K562 (cell line): ENCODE measurements around the gene CLCA1. TPM values are rescaled to one million over a fixed set of nuclear protein-coding genes. Genes with fewer than 3 reads are reported as not detected.

Experiments
- ATAC-seq: fragments of 200-7000 bp; cut with Tn5 transposase; 3 replicates; pipeline ENCODE4 v1.9.1; 2020; ENCODE audit warnings: moderate library complexity
- BruUV-seq: library from RNA; stranded (reverse); fragments of 400-500 nt; replicated peaks from 2 replicates; lab custom pipeline; 2021; lab: Mats Ljungman, UMichigan
- CTCF ChIA-PET: fragments of 300-600 bp; formaldehyde crosslinking; extraction: SDS; loops from one replicate; lab custom pipeline; 2021; ENCODE audit warnings: low intra/inter-chr PET ratio; lab: Yijun Ruan, JAX
- POLR2A ChIA-PET: fragments of 300-600, 350-650 bp; sonication (Branson Sonifier 250); formaldehyde crosslinking; extraction: SDS; loops from one replicate; lab custom pipeline; 2021; ENCODE audit warnings: antibody characterized with exemption, inconsistent platforms; lab: Yijun Ruan, JAX
- DNase-seq, 4 experiments: peaks; one replicate each; pipeline versions ENCODE4 v3.0.0 to v3.0.0-alpha.2; 2011 to 2018; ENCODE audit warnings: low spot score in 3 of 4, mixed read lengths in 3 of 4; ENCODE audit errors: extremely low read depth in 1 of 4
- FAIRE-seq: peaks from 2 replicates; lab custom pipeline; 2011; peaks lifted over from hg19 to GRCh38; lab: Jason Lieb, UNC
- H2AFZ ChIP-seq: 2 replicates; pipeline ENCODE4 v1.6.0; 2011; ENCODE audit warnings: low read depth, low read length, control low read depth, inconsistent platforms
- H3K27ac ChIP-seq: fragments of 200-600 bp; 3 replicates; pipeline ENCODE4 v1.8.0; 2011; ENCODE audit warnings: low read depth, mild to moderate bottlenecking, control low read depth, inconsistent platforms, low read length, moderate library complexity, mixed read lengths; ENCODE audit errors: extremely low read depth
- H3K27me3 ChIP-seq, 2 experiments: fragments of 300-600 bp in 1 of 2; 2 replicates in 1 of 2; 3 replicates in 1 of 2; pipeline versions ENCODE4 v1.6.0 to v1.8.0; 2011; ENCODE audit warnings: inconsistent platforms in 2 of 2, low read length in 2 of 2, mild to moderate bottlenecking in 1 of 2, mixed read lengths in 1 of 2, moderate library complexity in 1 of 2; ENCODE audit not compliant: control insufficient read depth in 2 of 2, insufficient read depth in 2 of 2
- H3K36me3 ChIP-seq: fragments of 300-600 bp; 3 replicates; pipeline ENCODE4 v1.8.0; 2011; ENCODE audit warnings: mild to moderate bottlenecking, low read length, inconsistent platforms; ENCODE audit not compliant: control insufficient read depth, insufficient read depth
- H3K4me1 ChIP-seq, 2 experiments: fragments of 200-600 bp in 1 of 2; replicated peaks in 1 of 2; 2 replicates in 1 of 2; 3 replicates in 1 of 2; pipeline versions ENCODE4 v1.5.1 to v1.8.0; 2011; ENCODE audit warnings: inconsistent platforms in 2 of 2, low read length in 2 of 2, mild to moderate bottlenecking in 1 of 2, mixed read lengths in 1 of 2, moderate library complexity in 1 of 2; ENCODE audit not compliant: control insufficient read depth in 2 of 2, insufficient read depth in 2 of 2
- H3K4me2 ChIP-seq: 2 replicates; pipeline ENCODE4 v1.6.1; 2011; ENCODE audit warnings: low read length, control low read depth, inconsistent platforms, mixed read lengths; ENCODE audit not compliant: insufficient read depth
- H3K4me3 ChIP-seq: fragments of 200-600 bp; sonication (generic), shearing (Covaris generic); 2 replicates; pipeline ENCODE4 v1.5.1; 2016; ENCODE audit warnings: control low read depth, inconsistent platforms
- H3K79me2 ChIP-seq: fragments of 200-600 bp; 3 replicates; pipeline ENCODE4 v1.8.0; 2011; ENCODE audit warnings: low read length, inconsistent platforms; ENCODE audit not compliant: control insufficient read depth, insufficient read depth
- H3K9ac ChIP-seq, 2 experiments: 2 replicates each; pipeline versions ENCODE4 v1.6.0 to v1.6.1; 2011; ENCODE audit warnings: low read depth in 2 of 2, low read length in 2 of 2, control low read depth in 1 of 2, inconsistent platforms in 1 of 2, mild to moderate bottlenecking in 1 of 2, mixed read lengths in 1 of 2; ENCODE audit not compliant: insufficient read depth in 1 of 2
- H3K9me1 ChIP-seq: one replicate; pipeline ENCODE4 v1.6.0; 2011; ENCODE audit warnings: inconsistent platforms, mild to moderate bottlenecking, low read length, moderate library complexity; ENCODE audit not compliant: control insufficient read depth, insufficient read depth
- H3K9me3 ChIP-seq: replicated peaks from 2 replicates; pipeline ENCODE4 v1.5.1; 2011; ENCODE audit warnings: low read depth, low read length, inconsistent platforms; ENCODE audit not compliant: control insufficient read depth, insufficient read depth
- H4K20me1 ChIP-seq: replicated peaks from 2 replicates; pipeline ENCODE4 v1.6.1; 2011; ENCODE audit warnings: low read length, inconsistent platforms, mixed read lengths; ENCODE audit not compliant: control insufficient read depth, insufficient read depth
- ADNP ChIP-seq: fragments of 200-800 bp; sonication (Bioruptor generic); IDR thresholded peaks from 2 replicates; pipeline ENCODE4 v1.6.1; 2016; ENCODE audit warnings: missing genetic modification characterization, missing compliant biosample characterization
- BCOR ChIP-seq: fragments of 450-650 bp; IDR thresholded peaks from 2 replicates; pipeline ENCODE4 v1.6.1; 2016
- CBFB ChIP-seq: sonication (generic); formaldehyde crosslinking; IDR thresholded peaks from 2 replicates; pipeline ENCODE4 v1.4.0; 2020; ENCODE audit warnings: mild to moderate bottlenecking, missing genetic modification reagents
- DLX4 ChIP-seq: fragments of 250-450 bp; sonication (Bioruptor Pico); IDR thresholded peaks from 2 replicates; pipeline ENCODE4 v1.6.1; 2021; ENCODE audit warnings: mild to moderate bottlenecking
- E2F3 ChIP-seq: fragments of 250-450 bp; sonication (Bioruptor Pico); IDR thresholded peaks from 2 replicates; pipeline ENCODE4 v1.4.0; 2020; ENCODE audit warnings: mild to moderate bottlenecking
- GTF2E2 ChIP-seq: fragments of 200-800 bp; sonication (Bioruptor generic); IDR thresholded peaks from 2 replicates; pipeline ENCODE4 v1.6.1; 2016; ENCODE audit warnings: missing genetic modification characterization, missing compliant biosample characterization
- HEY1 ChIP-seq: fragments of 250-450 bp; sonication (Bioruptor Pico); IDR thresholded peaks from 2 replicates; pipeline ENCODE4 v1.5.0; 2020; ENCODE audit warnings: mild to moderate bottlenecking, moderate library complexity, borderline replicate concordance
- IRF2 ChIP-seq: sonication (generic); formaldehyde crosslinking; IDR thresholded peaks from 2 replicates; pipeline ENCODE4 v1.8.1; 2022; ENCODE audit warnings: mild to moderate bottlenecking, missing genetic modification reagents
- LARP7 ChIP-seq: fragments of 450-650 bp; IDR thresholded peaks from 2 replicates; pipeline ENCODE4 v1.6.1; 2016
- NFYB ChIP-seq: IDR thresholded peaks from 2 replicates; pipeline ENCODE4 v1.6.1; 2011; ENCODE audit warnings: mild to moderate bottlenecking, moderate library complexity; ENCODE audit not compliant: insufficient read length; ENCODE audit errors: extremely low read depth
- PHTF2 ChIP-seq: fragments of 250-450 bp; sonication (Bioruptor Pico); IDR thresholded peaks from 2 replicates; pipeline ENCODE4 v1.5.0; 2021; ENCODE audit warnings: mild to moderate bottlenecking
- PREB ChIP-seq: sonication (generic); formaldehyde crosslinking; IDR thresholded peaks from 2 replicates; pipeline ENCODE4 v1.8.1; 2023; ENCODE audit warnings: mild to moderate bottlenecking, missing genetic modification reagents
- SIRT6 ChIP-seq: IDR thresholded peaks from one replicate; pipeline ENCODE4 v1.6.1; 2012; ENCODE audit warnings: low read depth, mild to moderate bottlenecking, control low read depth, inconsistent platforms, low read length, moderate library complexity
- ZKSCAN1 ChIP-seq: fragments of 150-350 bp; IDR thresholded peaks from 2 replicates; pipeline ENCODE4 v1.6.1; 2016; ENCODE audit warnings: low read depth, low read length
- ZSCAN29 ChIP-seq: fragments of 450-650 bp; IDR thresholded peaks from 2 replicates; pipeline ENCODE4 v1.6.1; 2017
- WGBS: fragments of 100-300 bp; shearing (Covaris generic); methylation state at CpG from one replicate; pipeline ENCODE4 v1.1.6; 2016; ENCODE audit warnings: low coverage, mixed read lengths; ENCODE audit not compliant: insufficient coverage; ENCODE audit errors: missing lambda C conversion rate; 5-methylcytosine and 5-hydroxymethylcytosine counted together
- in situ Hi-C: fragments of 300-500 bp; cut with MboI; formaldehyde crosslinking; loops from 4 replicates; pipeline ENCODE4 v1.15.0; 2018; ENCODE audit warnings: inconsistent platforms, mixed read lengths
- intact Hi-C: fragments of 100-400 bp; cut with micrococcal nuclease; formaldehyde crosslinking; loops from 2 replicates; pipeline ENCODE4 v1.14.2; 2022
- polyA plus RNA-seq, 8 experiments: library from polyadenylated mRNA; depleted of rRNA in 4 of 8; stranded (reverse) in 5 of 8; unstranded in 3 of 8; fragments of >200 nt; fragmentation: Nextera tagmentation in 2 of 8; fragmentation: Illumina TruSeq in 1 of 8; extraction: Ambion mirVana in 2 of 8; extraction: Trizol in 1 of 8; gene quantifications; 2 replicates each; pipeline versions ENCODE4 v1.2.1 to v1.2.3, GENCODE V29; 2011 to 2014; ENCODE audit warnings: inconsistent platforms in 1 of 8, missing spikeins in 1 of 8
- total RNA-seq, 7 experiments: library from RNA; depleted of rRNA in 6 of 7; stranded (reverse); fragments of >200 nt in 6 of 7; fragmentation: Illumina TruSeq in 2 of 7; extraction: Trizol in 2 of 7; gene quantifications; 2 replicates each; pipeline versions ENCODE4 v1.2.1 to v1.2.3, GENCODE V29; 2011 to 2021; ENCODE audit warnings: low replicate concordance in 1 of 7

Gene CLCA1
- total and polyA plus RNA-seq, 9 of the 15 experiments (the other 6 are each of a cell fraction or from before 2014, with no cell fraction given), result 0.03 to 0.08 (median 0.04) TPM; not detected in 6

- Histone ChIP-seq H3K9me3 (no peaks in the 10 kb centered on the region), H3K36me3 (no peaks in the 10 kb centered on the region), H3K4me1 (no peaks in the 10 kb centered on the region), H3K79me2 (no peaks in the 10 kb centered on the region), H2AFZ (no peak overlapping the region), H3K9me1 (no peaks in the 10 kb centered on the region), H3K4me3 (no peak overlapping the region), H3K4me2 (no peak overlapping the region), H3K9ac (no peak overlapping the region), H3K27me3 (peaks cover 6 to 15% of the 10 kb centered on the region in 2 experiments; a peak in 4 of 5 replicates), H4K20me1 (no peaks in the 10 kb centered on the region), H3K27ac (no peak overlapping the region)
- 5% methylated on average over 2 of the region's 2 CpGs for WGBS
- FAIRE-seq (no peak), ATAC-seq (no peak), DNase-seq (no peak)
- ChIA-PET POLR2A (interaction anchor here (0.7 to 1.2 kb wide), 3 partner anchors 48 to 583 kb away, joined by 3 read pairs; no protein-coding TSS in a partner anchor), CTCF (interaction anchor here (1.1 kb wide), 1 partner anchor 12 kb away, joined by 3 read pairs; no protein-coding TSS in a partner anchor)
- BruUV-seq, result no TSS peak
- TF ChIP-seq SIRT6 (no peak), LARP7 (no peak)
- in situ Hi-C loops (no loop called here), intact Hi-C loops (no loop called here)
Observed at GRCh38 chr1:86489242-86489878, 20.6 kb downstream of the CLCA1 start.

GRCh38 chr1:86491171-86491950 is 22.6 kb downstream of the CLCA1 start:
- Histone ChIP-seq H3K79me2 (no peaks in the 10 kb centered on the region), H2AFZ (no peak overlapping the region), H3K9ac (no peak overlapping the region), H3K4me3 (no peak overlapping the region), H3K27me3 (peaks cover 6 to 15% of the 10 kb centered on the region in 2 experiments; a peak in 4 of 5 replicates), H3K4me2 (no peak overlapping the region), H3K9me1 (no peaks in the 10 kb centered on the region), H4K20me1 (no peaks in the 10 kb centered on the region), H3K9me3 (no peaks in the 10 kb centered on the region), H3K4me1 (no peaks in the 10 kb centered on the region), H3K36me3 (no peaks in the 10 kb centered on the region), H3K27ac (no peak overlapping the region)
- DNase-seq (no peak), FAIRE-seq (no peak), ATAC-seq (no peak)
- no TSS peak for BruUV-seq
- POLR2A ChIA-PET, result no interaction called here
- CTCF ChIA-PET, result interaction anchor here (1.2 kb wide), 1 partner anchor 8 kb away, joined by 4 read pairs; no protein-coding TSS in a partner anchor
- intact Hi-C loops, result no loop called here
- in situ Hi-C loops, result no loop called here
- WGBS, result 0% methylated on average over 2 of the region's 2 CpGs
- TF ChIP-seq PHTF2, result no peak
- TF ChIP-seq GTF2E2 (tag), result no peak
- no peak for TF ChIP-seq ZSCAN29
- no peak for TF ChIP-seq ADNP
- no peak for TF ChIP-seq IRF2 (CRISPR knock-in tag)
- no peak for TF ChIP-seq DLX4
- no peak for TF ChIP-seq NFYB
- no peak for TF ChIP-seq PREB
- TF ChIP-seq HEY1 (CRISPR knock-in tag), result no peak
- TF ChIP-seq BCOR, result no peak
- no peak for TF ChIP-seq CBFB
- no peak for TF ChIP-seq E2F3 (CRISPR knock-in tag)
- no peak for TF ChIP-seq ZKSCAN1
